Measurements from ENCODE around the gene HID1. TPM values are rescaled to one million over a fixed set of nuclear protein-coding genes. Genes with fewer than 3 reads are reported as not detected.
"Not testable (repeated sequence)": the region's sequence is repeated elsewhere in the genome, so short reads cannot be mapped to it uniquely, and the experiment has no call there.

HID1 gene
- total RNA-seq, 4 donors from 2014 or later = 4.0 to 24.1 (median 6.1) TPM

GRCh38 chr17:74987418-74987908 is 14.9 kb upstream of the HID1 start, which contains the start of gene CDR2L:
TSS of gene CDR2L (plus strand) at chr17:74987632. CDS start at chr17:74988044, 412 bp downstream.
- DNase-seq (ENCODE audit: low spot score) (peak; percentile 93), ATAC-seq (ENCODE audit: low FRiP score) (peak; percentile 92)

GRCh38 chr17:74986206-74986576 is 13.6 kb upstream of the HID1 start:
- DNase-seq (ENCODE audit: low spot score) = no peak
- TF ChIP-seq CTCF (IDR thresholded peaks at IDR 0.05) = no peak
- no peak for ATAC-seq (ENCODE audit: low FRiP score)

More at GRCh38 chr17:74987418-74987908, 14.9 kb upstream of the HID1 start, which contains the start of gene CDR2L:
- no peak for TF ChIP-seq CTCF (IDR thresholded peaks at IDR 0.05)

DNA sequence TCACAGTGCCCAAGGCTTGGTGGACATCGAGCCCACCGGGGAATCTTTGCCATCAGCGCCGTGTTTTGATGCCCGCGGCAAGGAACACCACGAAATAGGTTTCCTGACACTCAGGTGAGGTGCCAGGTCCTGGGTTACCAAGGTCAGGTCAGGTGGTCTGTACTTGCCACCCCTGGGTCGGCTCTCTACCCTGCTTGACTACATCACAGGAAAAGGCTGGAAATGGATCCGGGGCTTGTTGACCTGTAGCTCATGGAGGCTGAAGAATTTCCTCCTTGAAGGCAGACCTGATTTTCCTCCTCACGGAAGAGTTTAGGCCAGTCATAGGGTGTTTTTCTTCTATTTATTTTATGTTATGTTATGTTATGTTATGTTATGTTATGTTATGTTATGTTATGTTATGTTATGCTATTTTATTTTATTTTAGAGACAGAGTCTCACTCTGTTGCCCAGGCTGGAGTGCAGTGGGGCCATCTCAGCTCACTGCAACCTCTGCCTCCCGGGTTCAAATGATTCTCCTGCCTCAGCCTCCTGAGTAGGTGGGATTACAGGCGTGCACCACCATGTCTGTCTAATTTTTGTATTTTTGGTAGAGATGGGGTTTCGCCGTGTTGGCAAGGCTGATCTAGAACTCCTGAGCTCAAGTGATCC is 10.2 kb upstream of the HID1 start:
- DNase-seq (ENCODE audit: low spot score); ATAC-seq (ENCODE audit: low FRiP score): not testable (repeated sequence)

GRCh38 chr17:74981979-74982662 is 9.6 kb upstream of the HID1 start:
- no peak for TF ChIP-seq CTCF (IDR thresholded peaks at IDR 0.05)
- peak; percentile 84 for ATAC-seq (ENCODE audit: low FRiP score)
- no peak for DNase-seq (ENCODE audit: low spot score)

GRCh38 chr17:74981318-74981978 is 8.9 kb upstream of the HID1 start:
- DNase-seq (ENCODE audit: low spot score) (no peak), ATAC-seq (ENCODE audit: low FRiP score) (peak; percentile 25)
- no peak for TF ChIP-seq CTCF (IDR thresholded peaks at IDR 0.05)

GRCh38 chr17:74979408-74980146 is 7.0 kb upstream of the HID1 start:
- no peak for ATAC-seq (ENCODE audit: low FRiP score)
- no peak for TF ChIP-seq CTCF (IDR thresholded peaks at IDR 0.05)
- no peak for DNase-seq (ENCODE audit: low spot score)

DNA sequence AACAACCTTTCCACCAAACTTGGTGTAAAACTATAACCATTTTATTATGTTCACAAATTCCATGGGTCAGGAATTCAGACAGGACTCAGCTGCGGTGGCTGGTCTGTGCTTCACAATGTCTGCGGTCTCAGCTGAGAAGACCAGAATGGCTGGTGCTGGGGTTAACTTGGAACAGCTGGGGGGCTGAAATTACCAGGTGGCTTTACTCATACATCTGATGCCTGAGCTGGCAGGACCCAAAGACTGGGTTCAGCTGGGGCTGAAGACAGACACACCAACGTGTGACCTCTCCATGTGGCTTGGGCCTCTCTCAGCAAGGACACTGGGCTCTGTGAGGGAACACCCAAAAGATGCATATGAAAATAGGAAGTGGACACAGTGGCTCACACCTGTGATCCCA is 5.7 kb upstream of the HID1 start:
- ATAC-seq (ENCODE audit: low FRiP score) (no peak), DNase-seq (ENCODE audit: low spot score) (no peak)
- TF ChIP-seq CTCF (IDR thresholded peaks at IDR 0.05) = no peak

Measured in omental fat pad (tissue), 4 donors.